Stimulated activated CD4-positive, alpha-beta T cell treated with anti-CD3 and anti-CD28 coated beads, Interleukin-15, amount 100 ng/mL, for 48 hours (primary cell): ENCODE measurements around the gene SHC3.
A peak's percentile ranks its signal among the peaks of the same experiment; 100 is the strongest.

Experiments
- DNase-seq, 2 donors: peaks; one replicate each; pipeline ENCODE4 v3.0.0-alpha.2; 2020; ENCODE audit warnings: low read depth in 2 of 2

Gene SHC3

GRCh38 chr9:89185980-89186379, 7.4 kb upstream of the SHC3 start:
- no peak for DNase-seq

GRCh38 chr9:89183146-89183545, 4.5 kb upstream of the SHC3 start:
- DNase-seq = no peak

GRCh38 chr9:89182369-89182768, 3.8 kb upstream of the SHC3 start:
- no peak for DNase-seq

- peak; percentile 40 to 47 for DNase-seq
Observed at GRCh38 chr9:89179895-89180734, 1.5 kb upstream of the SHC3 start.

GRCh38 chr9:89179540-89179894, 899 bp upstream of the SHC3 start:
- no peak for DNase-seq

- no peak for DNase-seq
Observed at GRCh38 chr9:89178830-89179539, 367 bp upstream of the SHC3 start.

- DNase-seq = no peak
Observed at GRCh38 chr9:89177012-89177943, 1.3 kb downstream of the SHC3 start.

GRCh38 chr9:89175828-89176261, 2.8 kb downstream of the SHC3 start:
- no peak for DNase-seq

GRCh38 chr9:89174291-89174690, 4.3 kb downstream of the SHC3 start:
- DNase-seq = no peak

GRCh38 chr9:89173072-89173471, 5.5 kb downstream of the SHC3 start:
- DNase-seq = no peak

GRCh38 chr9:89172398-89172797, 6.2 kb downstream of the SHC3 start:
- DNase-seq = no peak

GRCh38 chr9:89171693-89172092, 6.9 kb downstream of the SHC3 start:
- DNase-seq = no peak

- DNase-seq = no peak
Observed at GRCh38 chr9:89171231-89171630, 7.4 kb downstream of the SHC3 start.

GRCh38 chr9:89168901-89169813, 9.5 kb downstream of the SHC3 start:
- no peak for DNase-seq

GRCh38 chr9:89167788-89168187, 10.8 kb downstream of the SHC3 start:
- no peak for DNase-seq

- DNase-seq = no peak
Observed at GRCh38 chr9:89166852-89167251, 11.8 kb downstream of the SHC3 start.

- no peak for DNase-seq
Observed at GRCh38 chr9:89165880-89166279, 12.7 kb downstream of the SHC3 start.

GRCh38 chr9:89165341-89165740, 13.3 kb downstream of the SHC3 start:
- no peak for DNase-seq

- no peak for DNase-seq
Observed at GRCh38 chr9:89161221-89161620, 17.4 kb downstream of the SHC3 start.

GRCh38 chr9:89160806-89161205, 17.8 kb downstream of the SHC3 start:
- DNase-seq = no peak
